ENCODE measurements around the gene KCNK10. TPM values are rescaled to one million over a fixed set of nuclear protein-coding genes. Genes with fewer than 3 reads are reported as not detected.

Gene KCNK10
- total RNA-seq, 2 donors from 2014 or later: not detected

GRCh38 chr14:88188745-88189416 lies 134.2 kb downstream of the KCNK10 start:
- TF ChIP-seq CTCF (IDR thresholded peaks at IDR 0.05): no peak
- H3K4me3 ChIP-seq: peak overlapping the region in 1 of 2 donors; percentile 17
- H3K4me1 ChIP-seq: peaks cover 0 to 12% of the 10 kb centered on the region in 2 donors
- H3K36me3 ChIP-seq: no peaks in the 10 kb centered on the region
- no peaks in the 10 kb centered on the region for H3K9me3 ChIP-seq
- no peaks in the 10 kb centered on the region for H3K27me3 ChIP-seq
- DNase-seq (ENCODE audit: low spot score): no peak
- no peak overlapping the region for H3K27ac ChIP-seq

- no peak for TF ChIP-seq CTCF (IDR thresholded peaks at IDR 0.05)
- Histone ChIP-seq H3K9me3 (no peaks in the 10 kb centered on the region), H3K4me1 (peaks cover 0 to 12% of the 10 kb centered on the region in 2 donors), H3K27me3 (no peaks in the 10 kb centered on the region), H3K27ac (no peak overlapping the region), H3K36me3 (no peaks in the 10 kb centered on the region), H3K4me3 (no peak overlapping the region)
- DNase-seq (ENCODE audit: low spot score): no peak
These were observed 137.2 kb downstream of the KCNK10 start for GRCh38 chr14:88185843-88186242.

- no peaks in the 10 kb centered on the region for H3K9me3 ChIP-seq
- H3K4me3 ChIP-seq: no peak overlapping the region
- no peak for DNase-seq (ENCODE audit: low spot score)
- H3K4me1 ChIP-seq: peaks cover 0 to 12% of the 10 kb centered on the region in 2 donors
- no peaks in the 10 kb centered on the region for H3K27me3 ChIP-seq
- TF ChIP-seq CTCF (IDR thresholded peaks at IDR 0.05): no peak
- H3K36me3 ChIP-seq: no peaks in the 10 kb centered on the region
- no peak overlapping the region for H3K27ac ChIP-seq
These were observed 138.1 kb downstream of the KCNK10 start for GRCh38 chr14:88184956-88185355.

- no peaks in the 10 kb centered on the region for H3K36me3 ChIP-seq
- TF ChIP-seq CTCF (IDR thresholded peaks at IDR 0.05): no peak
These were observed 142.0 kb downstream of the KCNK10 start for GRCh38 chr14:88181072-88181471.

GRCh38 chr14:88179716-88180115 lies 143.4 kb downstream of the KCNK10 start:
- no peak overlapping the region for H3K4me3 ChIP-seq
- no peak for TF ChIP-seq CTCF (IDR thresholded peaks at IDR 0.05)
- no peaks in the 10 kb centered on the region for H3K36me3 ChIP-seq
- no peaks in the 10 kb centered on the region for H3K9me3 ChIP-seq
- H3K27me3 ChIP-seq: no peaks in the 10 kb centered on the region
- no peak overlapping the region for H3K27ac ChIP-seq
- H3K4me1 ChIP-seq: no peaks in the 10 kb centered on the region
- DNase-seq (ENCODE audit: low spot score): no peak

More at GRCh38 chr14:88181072-88181471, 142.0 kb downstream of the KCNK10 start:
- DNase-seq (ENCODE audit: low spot score): no peak
- Histone ChIP-seq H3K4me1 (no peaks in the 10 kb centered on the region), H3K27me3 (no peaks in the 10 kb centered on the region), H3K9me3 (no peaks in the 10 kb centered on the region), H3K27ac (no peak overlapping the region), H3K4me3 (no peak overlapping the region)

GRCh38 chr14:88170333-88170732 lies 152.7 kb downstream of the KCNK10 start:
- H3K4me1 ChIP-seq: no peaks in the 10 kb centered on the region
- no peak for TF ChIP-seq CTCF (IDR thresholded peaks at IDR 0.05)
- H3K27me3 ChIP-seq: no peaks in the 10 kb centered on the region
- H3K27ac ChIP-seq: no peak overlapping the region
- H3K9me3 ChIP-seq: peaks cover 0 to 3% of the 10 kb centered on the region in 2 donors
- DNase-seq (ENCODE audit: low spot score): no peak
- H3K4me3 ChIP-seq: no peak overlapping the region
- no peaks in the 10 kb centered on the region for H3K36me3 ChIP-seq
